HCT116 (cell line): ENCODE measurements around the gene ROGDI. TPM values are rescaled to one million over a fixed set of nuclear protein-coding genes. Genes with fewer than 3 reads are reported as not detected.

ENCODE experiments used
- ATAC-seq: fragments of 200-7000 bp; cut with Tn5 transposase; 2 replicates; pipeline ENCODE4 v1.9.1; 2020; ENCODE audit warnings: mild to moderate bottlenecking, moderate library complexity
- BruUV-seq: library from RNA; stranded (reverse); fragments of 400-500 nt; replicated peaks from 2 replicates; lab custom pipeline; 2021; lab: Mats Ljungman, UMichigan
- CTCF ChIA-PET: fragments of 300-600 bp; sonication (Branson Sonifier 250); formaldehyde crosslinking; loops from one replicate; lab custom pipeline; 2021; ENCODE audit warnings: antibody characterized with exemption; lab: Charles Lee
- POLR2A ChIA-PET: fragments of 300-600, 350-600 bp; sonication (Branson Sonifier 250); formaldehyde crosslinking; loops from one replicate; lab custom pipeline; 2021; ENCODE audit warnings: antibody characterized with exemption; lab: Charles Lee
- RAD21 ChIA-PET, 2 experiments: fragments of 300-600 bp; sonication (Branson Sonifier 250); formaldehyde crosslinking; loops; one replicate each; lab custom pipeline; 2023; ENCODE audit warnings: low total read pairs in 2 of 2; ENCODE audit not compliant: uncharacterized antibody in 2 of 2, unreplicated experiment in 2 of 2, low non-redundant PET in 1 of 2; lab: Charles Lee
- DNase-seq: peaks from one replicate; pipeline ENCODE4 v3.0.0-alpha.2; 2010; ENCODE audit warnings: low read depth, low spot score
- H2AFZ ChIP-seq: fragments of 200-600 bp; shearing (Covaris generic), sonication (generic); 2 replicates; pipeline ENCODE4 v1.6.1; 2017; ENCODE audit warnings: low read depth, mixed run types, mixed read lengths, antibody characterized with exemption, low read length; ENCODE audit not compliant: poor library complexity, severe bottlenecking
- H3K27ac ChIP-seq: 2 replicates; pipeline ENCODE4 v1.5.1; 2012; ENCODE audit warnings: low read depth, low read length
- H3K27me3 ChIP-seq: fragments of 200-600 bp; sonication (generic); 2 replicates; pipeline ENCODE4 v1.6.1; 2016; ENCODE audit warnings: mixed run types, low read length, mixed read lengths; ENCODE audit not compliant: insufficient read depth
- H3K36me3 ChIP-seq, 2 experiments: fragments of 200-500 bp in 1 of 2; fragments of 200-600 bp in 1 of 2; sonication (Bioruptor generic) in 1 of 2; sonication (generic) in 1 of 2; 2 replicates each; pipeline versions ENCODE4 v1.5.1 to v1.6.1; 2014 to 2016; ENCODE audit warnings: low read length in 2 of 2, inconsistent platforms in 1 of 2, mixed read lengths in 1 of 2, mixed run types in 1 of 2; ENCODE audit not compliant: insufficient read depth in 2 of 2, control insufficient read depth in 1 of 2
- H3K4me1 ChIP-seq, 2 experiments: fragments of 200-600 bp in 1 of 2; sonication (generic) in 1 of 2; 2 replicates each; pipeline versions ENCODE4 v1.5.1 to v1.6.1; 2012 to 2017; ENCODE audit warnings: low read length in 2 of 2, inconsistent platforms in 1 of 2, mild to moderate bottlenecking in 1 of 2, mixed read lengths in 1 of 2, mixed run types in 1 of 2, moderate library complexity in 1 of 2; ENCODE audit not compliant: insufficient read depth in 2 of 2, control insufficient read depth in 1 of 2
- H3K4me2 ChIP-seq: fragments of 200-600 bp; sonication (generic); 2 replicates; pipeline ENCODE4 v1.6.1; 2017; ENCODE audit warnings: mixed run types, low read length, mixed read lengths
- H3K4me3 ChIP-seq, 2 experiments: fragments of 200-600 bp in 1 of 2; sonication (generic) in 1 of 2; replicated peaks in 1 of 2; 2 replicates each; pipeline ENCODE4 v1.5.1; 2011 to 2016; ENCODE audit warnings: low read length in 2 of 2, control low read depth in 1 of 2, low read depth in 1 of 2, mild to moderate bottlenecking in 1 of 2, mixed read lengths in 1 of 2, mixed run types in 1 of 2
- H3K79me2 ChIP-seq: fragments of 200-600 bp; sonication (generic); 2 replicates; pipeline ENCODE4 v1.6.1; 2017; ENCODE audit warnings: mild to moderate bottlenecking, mixed run types, low read length, moderate library complexity, mixed read lengths; ENCODE audit not compliant: insufficient read depth
- H3K9ac ChIP-seq: fragments of 200-600 bp; sonication (generic); 2 replicates; pipeline ENCODE4 v1.6.1; 2016; ENCODE audit warnings: low read length, mixed read lengths
- H3K9me2 ChIP-seq: fragments of 200-600 bp; sonication (generic), shearing (Covaris generic); 2 replicates; pipeline ENCODE4 v1.6.1; 2017; ENCODE audit warnings: mixed run types, mild to moderate bottlenecking, moderate library complexity; ENCODE audit not compliant: insufficient read depth
- H3K9me3 ChIP-seq, 2 experiments: fragments of 200-500 bp in 1 of 2; fragments of 200-600 bp in 1 of 2; sonication (Bioruptor generic) in 1 of 2; sonication (generic) in 1 of 2; 2 replicates each; pipeline ENCODE4 v1.6.1; 2014 to 2017; ENCODE audit warnings: low read length in 2 of 2, mixed read lengths in 2 of 2, inconsistent platforms in 1 of 2, low read depth in 1 of 2, mild to moderate bottlenecking in 1 of 2, mixed run types in 1 of 2, moderate library complexity in 1 of 2; ENCODE audit not compliant: control insufficient read depth in 1 of 2, insufficient read depth in 1 of 2
- H4K20me1 ChIP-seq: fragments of 200-600 bp; sonication (generic), shearing (Covaris generic); 2 replicates; pipeline ENCODE4 v1.6.1; 2017; ENCODE audit warnings: mixed run types, mild to moderate bottlenecking, moderate library complexity; ENCODE audit not compliant: insufficient read depth
- ATF3 ChIP-seq: IDR thresholded peaks from 2 replicates; pipeline ENCODE4 v1.6.1; 2012
- CTCF ChIP-seq, 3 experiments: fragments of 200-600 bp in 1 of 3; sonication (generic) in 1 of 3; IDR thresholded peaks in 2 of 3; conservative IDR thresholded peaks in 1 of 3; 2 replicates each; pipeline ENCODE4 v1.5.1; 2012 to 2017; ENCODE audit warnings: low read depth in 2 of 3, low read length in 2 of 3, antibody characterized with exemption in 1 of 3, borderline replicate concordance in 1 of 3, control low read depth in 1 of 3, mild to moderate bottlenecking in 1 of 3, mixed read lengths in 1 of 3, mixed run types in 1 of 3, moderate library complexity in 1 of 3; ENCODE audit not compliant: insufficient read depth in 1 of 3
- EGR1 ChIP-seq: IDR thresholded peaks from 2 replicates; pipeline ENCODE4 v1.6.1; 2012; ENCODE audit warnings: low read depth
- ELF1 ChIP-seq: IDR thresholded peaks from 2 replicates; pipeline ENCODE4 v1.6.1; 2012; ENCODE audit warnings: low read depth, borderline replicate concordance
- EZH2phosphoT487 ChIP-seq: fragments of 200-600 bp; IDR thresholded peaks from 2 replicates; pipeline ENCODE4 v1.6.1; 2018; ENCODE audit warnings: antibody characterized with exemption, borderline replicate concordance
- JUND ChIP-seq: IDR thresholded peaks from 2 replicates; pipeline ENCODE4 v1.6.1; 2012
- RAD21 ChIP-seq: IDR thresholded peaks from 2 replicates; pipeline ENCODE4 v1.6.1; 2012; ENCODE audit warnings: low read depth, mild to moderate bottlenecking
- SP1 ChIP-seq: IDR thresholded peaks from 2 replicates; pipeline ENCODE4 v1.6.1; 2012; ENCODE audit warnings: low read depth
- SRF ChIP-seq: IDR thresholded peaks from 2 replicates; pipeline ENCODE4 v1.6.1; 2012; ENCODE audit warnings: low read depth
- TCF7L2 ChIP-seq: IDR thresholded peaks from 2 replicates; pipeline ENCODE4 v1.7.0; 2011; ENCODE audit warnings: borderline replicate concordance, inconsistent platforms; ENCODE audit not compliant: insufficient read depth, insufficient read length; ENCODE audit errors: extremely low read depth
- YY1 ChIP-seq: IDR thresholded peaks from 2 replicates; pipeline ENCODE4 v1.6.1; 2011; ENCODE audit warnings: low read length, low read depth, moderate library complexity, mild to moderate bottlenecking; ENCODE audit not compliant: insufficient replicate concordance; ENCODE audit errors: extremely low read depth
- ZFX ChIP-seq: fragments of 450-650 bp; IDR thresholded peaks from 2 replicates; pipeline ENCODE4 v1.6.1; 2017
- intact Hi-C: fragments of 100-400 bp; cut with micrococcal nuclease; formaldehyde crosslinking; loops from 2 replicates; pipeline ENCODE4 v1.10.0; 2022
- total RNA-seq: library from RNA; stranded (reverse); gene quantifications from one replicate; pipeline ENCODE4 v1.2.1, GENCODE V29; 2021; ENCODE audit not compliant: unreplicated experiment

Gene ROGDI
- total RNA-seq, 1 experiment from 2014 or later: 20.1 TPM

- Histone ChIP-seq H3K4me2 (no peak overlapping the region), H3K79me2 (no peaks in the 10 kb centered on the region), H3K27ac (no peak overlapping the region), H3K4me1 (peaks cover 15 to 20% of the 10 kb centered on the region in 2 experiments), H3K27me3 (no peaks in the 10 kb centered on the region), H2AFZ (no peak overlapping the region), H3K9me3 (no peaks in the 10 kb centered on the region), H3K36me3 (no peaks in the 10 kb centered on the region), H3K9me2 (no peaks in the 10 kb centered on the region), H3K9ac (no peak overlapping the region), H3K4me3 (no peak overlapping the region), H4K20me1 (no peaks in the 10 kb centered on the region)
- no peak for DNase-seq
- POLR2A ChIA-PET: no interaction called here
- no peak for ATAC-seq
- no peak for TF ChIP-seq RAD21
- no peak for TF ChIP-seq ZFX
- TF ChIP-seq SRF: no peak
- TF ChIP-seq SP1: no peak
- TF ChIP-seq YY1: no peak
- TF ChIP-seq EZH2phosphoT487: no peak
- no peak for TF ChIP-seq ELF1
- no peak for TF ChIP-seq JUND
- no peak for TF ChIP-seq CTCF (IDR thresholded peaks at IDR 0.05 in 2 of 3, conservative IDR thresholded peaks at IDR 0.05 in 1 of 3; ENCODE audit: borderline replicate concordance in 1 of 3, insufficient read depth in 1 of 3, low read depth in 2 of 3, low read length in 2 of 3)
- TF ChIP-seq EGR1: no peak
- TF ChIP-seq ATF3: no peak
- no peak for TF ChIP-seq TCF7L2
- RAD21 ChIA-PET: no interaction called here
- BruUV-seq: no TSS peak
- intact Hi-C loops: no loop called here
- CTCF ChIA-PET: no interaction called here
Observed at GRCh38 chr16:4799171-4799855, 3.1 kb downstream of the ROGDI start.
